Measurements from ENCODE around the gene ASXL2. TPM values are rescaled to one million over a fixed set of nuclear protein-coding genes. Genes with fewer than 3 reads are reported as not detected.
"Not testable (repeated sequence)": the region's sequence is repeated elsewhere in the genome, so short reads cannot be mapped to it uniquely, and the experiment has no call there.

The ASXL2 gene
- total RNA-seq, 1 experiment from 2014 or later, result 37.8 TPM

DNA sequence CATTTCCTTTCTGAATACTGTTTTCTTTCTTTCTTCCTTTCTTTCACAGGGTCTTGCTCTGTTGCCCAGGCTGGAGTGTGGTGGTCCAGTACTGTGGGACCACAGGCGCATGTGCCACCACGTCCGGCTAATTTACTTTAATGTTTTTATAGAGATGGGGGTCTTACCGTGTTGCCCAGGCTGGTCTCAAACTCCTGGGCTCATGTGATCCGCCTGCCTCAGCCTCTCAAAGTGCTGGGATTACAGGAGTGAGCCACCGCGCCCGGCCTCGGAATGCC, 35.3 kb upstream of the ASXL2 start:
- TF ChIP-seq, protein P1, sequence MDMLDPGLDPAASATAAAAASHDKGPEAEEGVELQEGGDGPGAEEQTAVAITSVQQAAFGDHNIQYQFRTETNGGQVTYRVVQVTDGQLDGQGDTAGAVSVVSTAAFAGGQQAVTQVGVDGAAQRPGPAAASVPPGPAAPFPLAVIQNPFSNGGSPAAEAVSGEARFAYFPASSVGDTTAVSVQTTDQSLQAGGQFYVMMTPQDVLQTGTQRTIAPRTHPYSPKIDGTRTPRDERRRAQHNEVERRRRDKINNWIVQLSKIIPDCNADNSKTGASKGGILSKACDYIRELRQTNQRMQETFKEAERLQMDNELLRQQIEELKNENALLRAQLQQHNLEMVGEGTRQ (CRISPR knock-in tag; IDR thresholded peaks at IDR 0.05), result 0 out of 2 replicates have a peak, but pooled peaks have one; percentile 6
- TF ChIP-seq ZNF121 (CRISPR knock-in tag; IDR thresholded peaks at IDR 0.05), result peak; percentile 100
- H3K9me3 Mint-ChIP-seq; ATAC-seq; H3K36me3 Mint-ChIP-seq; DNase-seq (ENCODE audit: low spot score); H3K27me3 Mint-ChIP-seq (ENCODE audit: low read depth); POLR2A ChIA-PET: not testable (repeated sequence)
- peak overlapping the region; percentile 59 for H3K4me3 Mint-ChIP-seq
- H3K27ac Mint-ChIP-seq, result peak overlapping the region; percentile 88
- CTCF ChIA-PET, result interaction anchor here (0.6 to 1.0 kb wide), 2 partner anchors 35 to 983 kb away, joined by 4 read pairs; partner anchors contain the start of gene ASXL2
- H3K4me1 Mint-ChIP-seq, result peaks cover 21% of the 10 kb centered on the region

DNA sequence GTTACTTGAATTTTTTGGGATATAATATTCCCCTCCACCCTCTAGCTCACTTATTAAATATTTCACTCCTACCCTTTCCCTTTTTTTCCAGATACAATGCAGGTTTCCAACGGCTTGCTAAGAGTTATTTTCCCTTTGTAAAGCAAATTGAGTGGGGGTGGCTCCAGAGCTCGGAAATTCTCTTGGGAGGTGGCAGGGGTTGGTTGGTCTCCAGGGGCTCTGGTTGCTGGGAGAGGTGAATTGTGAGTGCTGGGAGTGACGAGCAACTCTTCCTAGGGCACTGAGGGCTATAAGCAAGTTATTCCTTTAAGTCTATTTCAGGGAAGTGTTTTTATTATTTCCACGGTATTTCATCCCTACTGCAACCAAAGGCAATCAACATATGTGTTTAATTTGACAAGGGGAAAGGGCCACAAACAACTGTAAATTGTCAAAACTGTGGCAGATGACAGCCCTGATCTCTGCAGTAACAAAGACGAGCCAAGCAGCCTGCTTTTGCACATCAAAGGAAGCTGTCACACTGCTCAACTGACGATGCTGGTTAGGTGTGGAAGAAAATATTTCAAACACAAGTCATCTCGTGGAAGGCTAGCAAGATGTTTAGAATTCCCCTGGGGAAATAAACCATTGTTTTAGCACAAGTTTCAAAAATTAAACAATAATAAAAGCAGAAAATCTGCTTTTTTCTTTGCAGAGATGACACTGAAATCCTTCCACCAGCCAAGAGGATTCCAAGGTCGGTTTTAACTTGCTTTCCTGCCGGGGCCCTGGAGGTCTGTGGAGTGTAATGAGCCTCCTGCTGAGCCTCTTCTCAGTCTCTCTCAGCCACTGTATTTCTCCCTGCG, 34.8 kb upstream of the ASXL2 start:
- ChIA-PET CTCF (interaction anchor here (0.6 to 1.0 kb wide), 2 partner anchors 35 to 982 kb away, joined by 4 read pairs; partner anchors contain the start of gene ASXL2), POLR2A (interaction anchor here (1.1 kb wide), 1 partner anchor 35 kb away, joined by 4 read pairs; the partner anchor contains the start of gene ASXL2)
- Mint-ChIP-seq H3K36me3 (peaks cover 3% of the 10 kb centered on the region), H3K9me3 (0 out of 2 replicates have a peak, but pooled peaks cover 2% of the 10 kb centered on the region), H3K27ac (peak overlapping the region; percentile 88), H3K27me3 (ENCODE audit: low read depth) (no peaks in the 10 kb centered on the region), H3K4me1 (peaks cover 21% of the 10 kb centered on the region), H3K4me3 (peak overlapping the region; percentile 59)
- no peak for TF ChIP-seq ESRRA (CRISPR knock-in tag; IDR thresholded peaks at IDR 0.05; ENCODE audit: borderline replicate concordance)
- TF ChIP-seq ZNF219 (CRISPR knock-in tag; IDR thresholded peaks at IDR 0.05; ENCODE audit: borderline replicate concordance), result no peak
- no peak for TF ChIP-seq KAT7 (CRISPR knock-in tag; IDR thresholded peaks at IDR 0.05; ENCODE audit: borderline replicate concordance)
- no peak for TF ChIP-seq CBFB (CRISPR knock-in tag; IDR thresholded peaks at IDR 0.05; ENCODE audit: low read depth)
- TF ChIP-seq MXD4 (CRISPR knock-in tag; IDR thresholded peaks at IDR 0.05; ENCODE audit: borderline replicate concordance), result no peak
- TF ChIP-seq, protein P2, sequence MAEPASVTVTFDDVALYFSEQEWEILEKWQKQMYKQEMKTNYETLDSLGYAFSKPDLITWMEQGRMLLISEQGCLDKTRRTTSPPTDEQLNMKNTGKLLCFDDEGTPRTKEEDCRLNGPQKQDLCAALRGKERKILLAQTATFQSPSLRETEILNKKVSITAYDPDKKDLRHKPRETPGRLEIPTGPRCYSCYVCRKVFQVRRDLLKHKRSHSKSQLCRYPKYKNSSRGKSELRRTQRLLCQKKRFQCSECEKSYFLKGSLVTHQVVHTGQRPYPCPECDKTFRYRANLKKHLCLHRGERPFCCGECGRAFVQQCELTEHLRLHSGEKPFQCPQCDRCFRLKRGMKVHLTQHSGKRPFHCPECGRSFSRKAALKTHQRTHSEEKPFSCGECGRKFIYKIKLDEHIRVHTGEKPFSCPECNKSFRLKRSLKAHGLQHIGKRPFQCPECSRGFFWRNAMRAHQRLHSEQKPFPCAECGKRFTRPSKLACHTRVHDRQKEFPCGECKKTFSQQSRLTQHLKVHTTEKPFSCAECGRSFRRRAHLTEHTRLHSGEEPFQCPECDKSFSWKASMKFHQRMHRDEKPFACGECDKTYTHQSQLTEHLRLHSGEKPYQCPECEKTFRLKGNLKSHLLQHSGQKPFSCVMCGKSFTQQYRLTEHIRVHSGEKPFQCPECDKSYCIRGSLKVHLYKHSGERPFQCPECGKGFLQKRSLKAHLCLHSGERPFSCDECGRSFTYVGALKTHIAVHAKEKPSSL (CRISPR knock-in tag; conservative IDR thresholded peaks at IDR 0.05), result no peak
- TF ChIP-seq NR1H2 (CRISPR knock-in tag; IDR thresholded peaks at IDR 0.05), result no peak
- no peak for TF ChIP-seq HMGA2 (CRISPR knock-in tag; IDR thresholded peaks at IDR 0.05)
- TF ChIP-seq, protein P3, sequence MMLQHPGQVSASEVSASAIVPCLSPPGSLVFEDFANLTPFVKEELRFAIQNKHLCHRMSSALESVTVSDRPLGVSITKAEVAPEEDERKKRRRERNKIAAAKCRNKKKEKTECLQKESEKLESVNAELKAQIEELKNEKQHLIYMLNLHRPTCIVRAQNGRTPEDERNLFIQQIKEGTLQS (CRISPR knock-in tag; conservative IDR thresholded peaks at IDR 0.05), result no peak
- TF ChIP-seq, protein P4, sequence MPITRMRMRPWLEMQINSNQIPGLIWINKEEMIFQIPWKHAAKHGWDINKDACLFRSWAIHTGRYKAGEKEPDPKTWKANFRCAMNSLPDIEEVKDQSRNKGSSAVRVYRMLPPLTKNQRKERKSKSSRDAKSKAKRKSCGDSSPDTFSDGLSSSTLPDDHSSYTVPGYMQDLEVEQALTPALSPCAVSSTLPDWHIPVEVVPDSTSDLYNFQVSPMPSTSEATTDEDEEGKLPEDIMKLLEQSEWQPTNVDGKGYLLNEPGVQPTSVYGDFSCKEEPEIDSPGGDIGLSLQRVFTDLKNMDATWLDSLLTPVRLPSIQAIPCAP (CRISPR knock-in tag; IDR thresholded peaks at IDR 0.05), result no peak
- TF ChIP-seq ZBTB21 (CRISPR knock-in tag; IDR thresholded peaks at IDR 0.05; ENCODE audit: borderline replicate concordance), result no peak
- DNase-seq (ENCODE audit: low spot score) (peak; percentile 63), ATAC-seq (peak; percentile 87)

DNA sequence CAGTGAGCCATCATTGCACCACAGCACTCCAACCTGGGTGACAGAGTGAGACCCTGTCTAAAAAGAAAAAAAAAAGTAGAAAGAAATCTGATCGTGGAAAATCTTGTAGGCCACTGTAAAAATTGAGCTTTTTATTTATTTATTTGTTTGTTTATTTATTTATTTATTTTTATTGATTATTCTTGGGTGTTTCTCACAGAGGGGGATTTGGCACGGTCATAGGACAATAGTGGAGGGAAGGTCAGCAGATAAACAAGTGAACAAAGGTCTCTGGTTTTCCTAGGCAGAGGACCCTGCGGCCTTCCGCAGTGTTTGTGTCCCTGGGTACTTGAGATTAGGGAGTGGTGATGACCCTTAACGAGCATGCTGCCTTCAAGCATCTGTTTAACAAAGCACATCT, 31.3 kb upstream of the ASXL2 start:
- POLR2A ChIA-PET, H3K9me3 Mint-ChIP-seq: not testable (repeated sequence)

DNA sequence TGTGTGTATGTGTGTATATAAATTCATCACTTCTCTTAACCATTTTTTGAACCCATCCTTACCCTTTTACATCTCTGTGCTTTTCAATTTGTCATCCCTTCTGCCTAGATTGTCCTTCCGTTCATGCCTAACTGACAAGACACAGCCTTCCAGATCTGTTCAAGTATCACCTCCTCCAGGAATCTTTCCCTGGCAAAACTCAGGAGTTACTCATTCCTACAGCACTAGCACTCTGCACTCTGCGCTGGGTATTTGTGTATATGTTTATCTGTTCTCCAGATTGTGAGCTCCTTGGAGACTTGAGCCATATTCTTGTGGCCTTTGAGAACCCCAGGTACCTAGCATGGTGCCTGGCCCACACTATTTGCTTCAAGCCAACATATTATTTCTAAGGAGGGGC, 26.8 kb upstream of the ASXL2 start:
- ATAC-seq, result no peak
- Mint-ChIP-seq H3K4me3 (no peak overlapping the region), H3K9me3 (0 out of 2 replicates have a peak, but pooled peaks cover 3% of the 10 kb centered on the region), H3K27ac (no peak overlapping the region), H3K27me3 (ENCODE audit: low read depth) (no peaks in the 10 kb centered on the region), H3K4me1 (no peaks in the 10 kb centered on the region), H3K36me3 (no peaks in the 10 kb centered on the region)
- ChIA-PET CTCF (interaction anchor here (0.9 kb wide), 1 partner anchor 205 kb away, joined by 3 read pairs; no protein-coding TSS in a partner anchor), POLR2A (no interaction called here)
- no peak for DNase-seq (ENCODE audit: low spot score)
- no peak for TF ChIP-seq RORB (CRISPR knock-in tag; IDR thresholded peaks at IDR 0.05)
- TF ChIP-seq, protein P5, sequence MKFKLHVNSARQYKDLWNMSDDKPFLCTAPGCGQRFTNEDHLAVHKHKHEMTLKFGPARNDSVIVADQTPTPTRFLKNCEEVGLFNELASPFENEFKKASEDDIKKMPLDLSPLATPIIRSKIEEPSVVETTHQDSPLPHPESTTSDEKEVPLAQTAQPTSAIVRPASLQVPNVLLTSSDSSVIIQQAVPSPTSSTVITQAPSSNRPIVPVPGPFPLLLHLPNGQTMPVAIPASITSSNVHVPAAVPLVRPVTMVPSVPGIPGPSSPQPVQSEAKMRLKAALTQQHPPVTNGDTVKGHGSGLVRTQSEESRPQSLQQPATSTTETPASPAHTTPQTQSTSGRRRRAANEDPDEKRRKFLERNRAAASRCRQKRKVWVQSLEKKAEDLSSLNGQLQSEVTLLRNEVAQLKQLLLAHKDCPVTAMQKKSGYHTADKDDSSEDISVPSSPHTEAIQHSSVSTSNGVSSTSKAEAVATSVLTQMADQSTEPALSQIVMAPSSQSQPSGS (CRISPR knock-in tag; IDR thresholded peaks at IDR 0.05; ENCODE audit: borderline replicate concordance, low read depth), result no peak
- no peak for TF ChIP-seq MXD4 (CRISPR knock-in tag; IDR thresholded peaks at IDR 0.05; ENCODE audit: borderline replicate concordance)
- TF ChIP-seq, protein P2 (CRISPR knock-in tag; conservative IDR thresholded peaks at IDR 0.05), result no peak
- no peak for TF ChIP-seq ZNF138 (CRISPR knock-in tag; conservative IDR thresholded peaks at IDR 0.05)
- TF ChIP-seq, protein P6, sequence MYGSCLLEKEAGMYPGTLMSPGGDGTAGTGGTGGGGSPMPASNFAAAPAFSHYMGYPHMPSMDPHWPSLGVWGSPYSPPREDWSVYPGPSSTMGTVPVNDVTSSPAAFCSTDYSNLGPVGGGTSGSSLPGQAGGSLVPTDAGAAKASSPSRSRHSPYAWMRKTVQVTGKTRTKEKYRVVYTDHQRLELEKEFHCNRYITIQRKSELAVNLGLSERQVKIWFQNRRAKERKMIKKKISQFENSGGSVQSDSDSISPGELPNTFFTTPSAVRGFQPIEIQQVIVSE (CRISPR knock-in tag; IDR thresholded peaks at IDR 0.05; ENCODE audit: borderline replicate concordance), result no peak
- TF ChIP-seq ZNF396 (CRISPR knock-in tag; IDR thresholded peaks at IDR 0.05; ENCODE audit: borderline replicate concordance), result no peak

More for the DNA sequence above, 31.3 kb upstream of the ASXL2 start:
- H3K27ac Mint-ChIP-seq; H3K4me3 Mint-ChIP-seq; ATAC-seq; DNase-seq (ENCODE audit: low spot score); CTCF ChIA-PET; H3K27me3 Mint-ChIP-seq (ENCODE audit: low read depth); H3K36me3 Mint-ChIP-seq: not testable (repeated sequence)
- H3K4me1 Mint-ChIP-seq, result peaks cover 21% of the 10 kb centered on the region

All from WTC11 (cell line).